Measurements from ENCODE around the gene ZBTB20.

The ZBTB20 gene

GRCh38 chr3:115164374-115165221 is 17.5 kb upstream of the ZBTB20 start:
- Histone ChIP-seq H2AFZ (ENCODE audit: low read depth, low read length) (peak overlapping the region; percentile 73), H4K20me1 (ENCODE audit: insufficient read depth, low read length) (no peaks in the 10 kb centered on the region), H3K4me3 (ENCODE audit: low read depth in 1 of 2, low read length in 2 of 2) (no peak overlapping the region), H3K36me3 (ENCODE audit: insufficient read depth, low read length) (no peaks in the 10 kb centered on the region), H3K4me1 (ENCODE audit: insufficient read depth, low read length) (peaks cover 25% of the 10 kb centered on the region), H3K9ac (ENCODE audit: low read depth, low read length) (no peak overlapping the region), H3K4me2 (ENCODE audit: insufficient read depth, low read length) (peak overlapping the region; percentile 12; the same call in 1 of the 2 replicates), H3K27me3 (ENCODE audit: insufficient read depth, low read length, poor library complexity) (no peaks in the 10 kb centered on the region), H3K9me3 (ENCODE audit: insufficient read depth, low read length, severe bottlenecking) (no peaks in the 10 kb centered on the region), H3K79me2 (ENCODE audit: insufficient read depth, low read length) (no peaks in the 10 kb centered on the region), H3K27ac (ENCODE audit: low read length) (peak overlapping the region; percentile 74)
- DNase-seq (no peak), ATAC-seq (ENCODE audit: insufficient read depth, low read depth) (peak; percentile 81)
- TF ChIP-seq CTCF (IDR thresholded peaks at IDR 0.05; ENCODE audit: borderline replicate concordance, extremely low read depth, low read length, poor library complexity, severe bottlenecking) (no peak), EZH2 (IDR thresholded peaks at IDR 0.05; ENCODE audit: borderline replicate concordance, low read depth, low read length, severe bottlenecking) (no peak)

GRCh38 chr3:115162759-115163158 is 15.7 kb upstream of the ZBTB20 start:
- Histone ChIP-seq H3K9me3 (ENCODE audit: insufficient read depth, low read length, severe bottlenecking) (peaks cover 5% of the 10 kb centered on the region), H3K27me3 (ENCODE audit: insufficient read depth, low read length, poor library complexity) (no peaks in the 10 kb centered on the region)
- TF ChIP-seq EZH2 (IDR thresholded peaks at IDR 0.05; ENCODE audit: borderline replicate concordance, low read depth, low read length, severe bottlenecking) = no peak
- TF ChIP-seq CTCF (IDR thresholded peaks at IDR 0.05; ENCODE audit: borderline replicate concordance, extremely low read depth, low read length, poor library complexity, severe bottlenecking) = no peak

GRCh38 chr3:115161866-115162265 is 14.8 kb upstream of the ZBTB20 start:
- H2AFZ ChIP-seq (ENCODE audit: low read depth, low read length) = no peak overlapping the region
- no peak overlapping the region for H3K9ac ChIP-seq (ENCODE audit: low read depth, low read length)
- no peaks in the 10 kb centered on the region for H3K36me3 ChIP-seq (ENCODE audit: insufficient read depth, low read length)
- no peak overlapping the region for H3K27ac ChIP-seq (ENCODE audit: low read length)
- H3K4me1 ChIP-seq (ENCODE audit: insufficient read depth, low read length) = peaks cover 25% of the 10 kb centered on the region
- DNase-seq (no peak), ATAC-seq (ENCODE audit: insufficient read depth, low read depth) (no peak)
- no peaks in the 10 kb centered on the region for H3K79me2 ChIP-seq (ENCODE audit: insufficient read depth, low read length)
- H3K4me3 ChIP-seq (ENCODE audit: low read depth in 1 of 2, low read length in 2 of 2) = no peak overlapping the region
- no peak overlapping the region for H3K4me2 ChIP-seq (ENCODE audit: insufficient read depth, low read length)
- no peaks in the 10 kb centered on the region for H3K27me3 ChIP-seq (ENCODE audit: insufficient read depth, low read length, poor library complexity)
- H4K20me1 ChIP-seq (ENCODE audit: insufficient read depth, low read length) = no peaks in the 10 kb centered on the region
- TF ChIP-seq CTCF (IDR thresholded peaks at IDR 0.05; ENCODE audit: borderline replicate concordance, extremely low read depth, low read length, poor library complexity, severe bottlenecking) = no peak
- no peak for TF ChIP-seq EZH2 (IDR thresholded peaks at IDR 0.05; ENCODE audit: borderline replicate concordance, low read depth, low read length, severe bottlenecking)
- peaks cover 5% of the 10 kb centered on the region for H3K9me3 ChIP-seq (ENCODE audit: insufficient read depth, low read length, severe bottlenecking)

More at GRCh38 chr3:115162759-115163158, 15.7 kb upstream of the ZBTB20 start:
- Histone ChIP-seq H3K36me3 (ENCODE audit: insufficient read depth, low read length) (no peaks in the 10 kb centered on the region), H3K4me2 (ENCODE audit: insufficient read depth, low read length) (no peak overlapping the region), H3K27ac (ENCODE audit: low read length) (no peak overlapping the region), H3K79me2 (ENCODE audit: insufficient read depth, low read length) (no peaks in the 10 kb centered on the region), H3K4me3 (ENCODE audit: low read depth in 1 of 2, low read length in 2 of 2) (no peak overlapping the region), H4K20me1 (ENCODE audit: insufficient read depth, low read length) (no peaks in the 10 kb centered on the region), H3K9ac (ENCODE audit: low read depth, low read length) (no peak overlapping the region), H2AFZ (ENCODE audit: low read depth, low read length) (no peak overlapping the region), H3K4me1 (ENCODE audit: insufficient read depth, low read length) (peaks cover 25% of the 10 kb centered on the region)
- DNase-seq = no peak
- ATAC-seq (ENCODE audit: insufficient read depth, low read depth) = no peak

Measured in DND-41 (cell line).